SH-SY5Y (cell line): Measurements from ENCODE around the gene EDDM3A.

Experiments used
- GATA2 ChIP-seq: IDR thresholded peaks from 2 replicates; pipeline ENCODE4 v1.6.1; 2011; ENCODE audit warnings: mild to moderate bottlenecking, low read depth, low read length
- GATA3 ChIP-seq: IDR thresholded peaks from 2 replicates; pipeline ENCODE4 v1.6.1; 2011; ENCODE audit warnings: low read depth, mild to moderate bottlenecking, low read length, moderate library complexity

The EDDM3A gene

GRCh38 chr14:20757965-20758364 lies 12.3 kb downstream of the EDDM3A start:
- no peak for TF ChIP-seq GATA2

GRCh38 chr14:20760950-20761349 lies 15.3 kb downstream of the EDDM3A start:
- TF ChIP-seq GATA2 (no peak), GATA3 (no peak)

GRCh38 chr14:20768593-20768892 lies 22.9 kb downstream of the EDDM3A start:
- no peak for TF ChIP-seq GATA3
- no peak for TF ChIP-seq GATA2

- no peak for TF ChIP-seq GATA2
- no peak for TF ChIP-seq GATA3
Measured at GRCh38 chr14:20769421-20769820, 23.7 kb downstream of the EDDM3A start.

GRCh38 chr14:20772650-20773049 lies 27.0 kb downstream of the EDDM3A start:
- no peak for TF ChIP-seq GATA3
- TF ChIP-seq GATA2 = no peak

GRCh38 chr14:20774258-20774824 lies 28.7 kb downstream of the EDDM3A start:
- TF ChIP-seq GATA3 = no peak
- TF ChIP-seq GATA2 = no peak

GRCh38 chr14:20775043-20775442 lies 29.4 kb downstream of the EDDM3A start:
- TF ChIP-seq GATA3 (no peak), GATA2 (no peak)

GRCh38 chr14:20775901-20776300 lies 30.2 kb downstream of the EDDM3A start:
- TF ChIP-seq GATA2 = no peak
- no peak for TF ChIP-seq GATA3

GRCh38 chr14:20781803-20782202 lies 36.1 kb downstream of the EDDM3A start:
- TF ChIP-seq GATA2 = no peak

GRCh38 chr14:20782280-20782890 lies 36.7 kb downstream of the EDDM3A start:
- TF ChIP-seq GATA2 = no peak
- TF ChIP-seq GATA3 = no peak

GRCh38 chr14:20787025-20787424 lies 41.3 kb downstream of the EDDM3A start:
- TF ChIP-seq GATA2 = no peak

- TF ChIP-seq GATA3 = no peak
- no peak for TF ChIP-seq GATA2
Measured at GRCh38 chr14:20789230-20789813, 43.6 kb downstream of the EDDM3A start.

- no peak for TF ChIP-seq GATA3
- no peak for TF ChIP-seq GATA2
Measured at GRCh38 chr14:20790464-20791116, 44.9 kb downstream of the EDDM3A start.

- no peak for TF ChIP-seq GATA3
- no peak for TF ChIP-seq GATA2
Measured at GRCh38 chr14:20791187-20791586, 45.5 kb downstream of the EDDM3A start.

GRCh38 chr14:20791597-20791996 lies 45.9 kb downstream of the EDDM3A start:
- no peak for TF ChIP-seq GATA3
- no peak for TF ChIP-seq GATA2

- TF ChIP-seq GATA2 = no peak
- TF ChIP-seq GATA3 = no peak
Measured at GRCh38 chr14:20792556-20792955, 46.9 kb downstream of the EDDM3A start.
